Activated CD4-positive, alpha-beta T cell treated with anti-CD3 and anti-CD28 coated beads, Interleukin-2, amount 50 U/mL, for 4 hours (primary cell): ENCODE measurements around the gene SCARB1.

Experiments
- DNase-seq, 2 experiments: peaks; one replicate each; pipeline ENCODE4 v3.0.0-alpha.2; 2020

SCARB1 gene

GRCh38 chr12:124861898-124862676, 1.6 kb downstream of the SCARB1 start:
- DNase-seq = no peak

- no peak for DNase-seq
Measured at GRCh38 chr12:124861492-124861891, 2.2 kb downstream of the SCARB1 start.

- no peak for DNase-seq
Measured at GRCh38 chr12:124857921-124858461, 5.7 kb downstream of the SCARB1 start.

- no peak for DNase-seq
Measured at GRCh38 chr12:124856842-124857178, 6.9 kb downstream of the SCARB1 start.

GRCh38 chr12:124856132-124856841, 7.4 kb downstream of the SCARB1 start:
- DNase-seq = no peak

- no peak for DNase-seq
Measured at GRCh38 chr12:124855275-124855957, 8.2 kb downstream of the SCARB1 start.

- no peak for DNase-seq
Measured at GRCh38 chr12:124854637-124855184, 9.0 kb downstream of the SCARB1 start.

- DNase-seq = no peak
Measured at GRCh38 chr12:124853781-124854636, 9.7 kb downstream of the SCARB1 start.

- no peak for DNase-seq
Measured at GRCh38 chr12:124852911-124853427, 10.7 kb downstream of the SCARB1 start.

GRCh38 chr12:124852329-124852831, 11.3 kb downstream of the SCARB1 start:
- no peak for DNase-seq

GRCh38 chr12:124851342-124851741, 12.3 kb downstream of the SCARB1 start:
- no peak for DNase-seq

- no peak for DNase-seq
Measured at GRCh38 chr12:124849382-124849781, 14.3 kb downstream of the SCARB1 start.

GRCh38 chr12:124848621-124849380, 14.9 kb downstream of the SCARB1 start:
- no peak for DNase-seq

GRCh38 chr12:124847113-124848074, 16.3 kb downstream of the SCARB1 start:
- no peak for DNase-seq

GRCh38 chr12:124844411-124845397, 19.0 kb downstream of the SCARB1 start:
- DNase-seq = no peak

GRCh38 chr12:124842800-124843510, 20.7 kb downstream of the SCARB1 start:
- DNase-seq = no peak

- DNase-seq = no peak
Measured at GRCh38 chr12:124842073-124842749, 21.5 kb downstream of the SCARB1 start.
